CD4-positive, alpha-beta T cell (primary cell): ENCODE data around the gene SZT2. TPM values are rescaled to one million over a fixed set of nuclear protein-coding genes. Genes with fewer than 3 reads are reported as not detected.

ENCODE experiments used
- ATAC-seq: fragments of 200-7000 bp; cut with Tn5 transposase; one replicate; pipeline ENCODE4 v1.10.0; 2022; ENCODE audit warnings: mild to moderate bottlenecking; ENCODE audit not compliant: poor library complexity
- CTCF ChIA-PET: fragments of 350-600 bp; sonication (Branson Sonifier 250); formaldehyde crosslinking; loops from one replicate; lab custom pipeline; 2021; ENCODE audit warnings: antibody characterized with exemption, inconsistent platforms; lab: Charles Lee
- POLR2A ChIA-PET: fragments of 350-600 bp; sonication (Branson Sonifier 250); formaldehyde crosslinking; loops from one replicate; lab custom pipeline; 2021; ENCODE audit warnings: antibody characterized with exemption, inconsistent platforms; lab: Charles Lee
- DNase-seq, 14 experiments: peaks; one replicate each; pipeline ENCODE4 v3.0.0-alpha.2; 2013 to 2020; ENCODE audit warnings: mixed read lengths in 2 of 14
- H3K27ac ChIP-seq, 2 donors: one replicate each; pipeline versions ENCODE4 v1.5.1 to v1.7.0; 2013; ENCODE audit warnings: low read length in 2 of 2, low read depth in 1 of 2, mild to moderate bottlenecking in 1 of 2
- H3K27me3 ChIP-seq, 2 experiments: 1 replicate in 1 of 2; 2 replicates in 1 of 2; pipeline versions ENCODE4 v1.6.1 to v1.7.0; 2013; ENCODE audit warnings: low read length in 2 of 2, control low read depth in 1 of 2, mild to moderate bottlenecking in 1 of 2, moderate library complexity in 1 of 2; ENCODE audit not compliant: insufficient read depth in 2 of 2, control insufficient read depth in 1 of 2
- H3K36me3 ChIP-seq: one replicate; pipeline ENCODE4 v1.6.1; 2013; ENCODE audit warnings: low read length, control low read depth; ENCODE audit not compliant: insufficient read depth
- H3K4me1 ChIP-seq: one replicate; pipeline ENCODE4 v1.6.1; 2013; ENCODE audit warnings: low read length, control low read depth; ENCODE audit not compliant: insufficient read depth
- H3K4me3 ChIP-seq: one replicate; pipeline ENCODE4 v1.5.1; 2013; ENCODE audit warnings: mild to moderate bottlenecking, low read length, moderate library complexity
- H3K9me3 ChIP-seq, 2 experiments: 1 replicate in 1 of 2; 2 replicates in 1 of 2; pipeline versions ENCODE4 v1.6.1 to v1.7.0; 2013; ENCODE audit warnings: low read length in 2 of 2, mild to moderate bottlenecking in 2 of 2, control low read depth in 1 of 2, moderate library complexity in 1 of 2; ENCODE audit not compliant: control insufficient read depth in 1 of 2, insufficient read depth in 1 of 2
- H3K27ac Mint-ChIP-seq: one replicate; pipeline ENCODE4 v1.8.0; 2020; ENCODE audit warnings: mixed read lengths
- H3K27me3 Mint-ChIP-seq: one replicate; pipeline ENCODE4 v1.8.0; 2021; ENCODE audit warnings: mixed read lengths
- H3K36me3 Mint-ChIP-seq: one replicate; pipeline ENCODE4 v1.8.0; 2021; ENCODE audit warnings: low read depth, mixed read lengths
- H3K4me1 Mint-ChIP-seq: one replicate; pipeline ENCODE4 v1.8.0; 2021; ENCODE audit warnings: low read depth, mixed read lengths
- H3K4me3 Mint-ChIP-seq: one replicate; pipeline ENCODE4 v1.8.0; 2020; ENCODE audit warnings: mild to moderate bottlenecking, mixed read lengths
- H3K9me3 Mint-ChIP-seq: one replicate; pipeline ENCODE4 v1.8.0; 2020; ENCODE audit warnings: mixed read lengths
- CTCF ChIP-seq: fragments of 200-600 bp; IDR thresholded peaks from one replicate; pipeline ENCODE4 v1.8.0; 2022; ENCODE audit warnings: antibody characterized with exemption, mild to moderate bottlenecking
- intact Hi-C, 2 experiments: fragments of 100-400 bp; cut with DNase I in 1 of 2; cut with micrococcal nuclease in 1 of 2; formaldehyde crosslinking; loops; one replicate each; pipeline versions ENCODE4 v1.15.1 to v1.9.0; 2023 to 2025; cut with DNase I, micrococcal nuclease
- total RNA-seq, 174 experiments: library from RNA in 2 of 174; stranded (reverse) in 2 of 174; gene quantifications; one replicate each; pipeline ENCODE4 v1.2.3 and lab custom pipeline; 2021 to 2026

SZT2 gene
- total RNA-seq, 2 experiments from 2014 or later, result 69.7 to 72.5 TPM

- Histone ChIP-seq H3K27ac (no peak overlapping the region), H3K27me3 (no peaks in the 10 kb centered on the region), H3K4me1 (no peaks in the 10 kb centered on the region), H3K9me3 (no peaks in the 10 kb centered on the region), H3K36me3 (peaks cover 71% of the 10 kb centered on the region), H3K4me3 (no peak overlapping the region)
- Mint-ChIP-seq H3K4me3 (no peak overlapping the region), H3K27ac (no peak overlapping the region), H3K36me3 (peaks cover 83% of the 10 kb centered on the region), H3K27me3 (no peaks in the 10 kb centered on the region), H3K9me3 (no peaks in the 10 kb centered on the region), H3K4me1 (no peaks in the 10 kb centered on the region)
- TF ChIP-seq CTCF, result no peak
- no peak for ATAC-seq
- intact Hi-C loops, result no loop called here
- CTCF ChIA-PET, result no interaction called here
- no peak for DNase-seq
- POLR2A ChIA-PET, result no interaction called here
Measured at GRCh38 chr1:43432171-43432860, 42.6 kb downstream of the SZT2 start.

- ATAC-seq, result no peak
- no peak overlapping the region for H3K27ac ChIP-seq
- H3K4me3 ChIP-seq, result no peak overlapping the region
- ChIA-PET POLR2A (no interaction called here), CTCF (no interaction called here)
- no peaks in the 10 kb centered on the region for H3K27me3 ChIP-seq
- Mint-ChIP-seq H3K4me3 (no peak overlapping the region), H3K27ac (no peak overlapping the region), H3K4me1 (no peaks in the 10 kb centered on the region), H3K9me3 (no peaks in the 10 kb centered on the region), H3K36me3 (peaks cover 82% of the 10 kb centered on the region), H3K27me3 (no peaks in the 10 kb centered on the region)
- DNase-seq, result no peak
- H3K36me3 ChIP-seq, result peaks cover 65% of the 10 kb centered on the region
- intact Hi-C loops, result no loop called here
- no peak for TF ChIP-seq CTCF
- no peaks in the 10 kb centered on the region for H3K9me3 ChIP-seq
- H3K4me1 ChIP-seq, result no peaks in the 10 kb centered on the region
Measured at GRCh38 chr1:43432907-43433306, 43.2 kb downstream of the SZT2 start.

GRCh38 chr1:43434256-43434655 lies 44.6 kb downstream of the SZT2 start:
- Histone ChIP-seq H3K9me3 (no peaks in the 10 kb centered on the region), H3K27me3 (no peaks in the 10 kb centered on the region), H3K4me1 (no peaks in the 10 kb centered on the region), H3K4me3 (no peak overlapping the region), H3K36me3 (peaks cover 63% of the 10 kb centered on the region), H3K27ac (no peak overlapping the region)
- Mint-ChIP-seq H3K4me3 (no peak overlapping the region), H3K9me3 (no peaks in the 10 kb centered on the region), H3K27me3 (no peaks in the 10 kb centered on the region), H3K36me3 (peaks cover 82% of the 10 kb centered on the region), H3K4me1 (no peaks in the 10 kb centered on the region), H3K27ac (no peak overlapping the region)
- POLR2A ChIA-PET, result no interaction called here
- CTCF ChIA-PET, result no interaction called here
- ATAC-seq (no peak), DNase-seq (peak in 1 of 14 experiments; percentile 14)
- intact Hi-C loops, result no loop called here
- TF ChIP-seq CTCF, result no peak
